Small intestine (tissue), 7 donors: ENCODE results near the gene RAPSN. TPM values are rescaled to one million over a fixed set of nuclear protein-coding genes. Genes with fewer than 3 reads are reported as not detected.

Source experiments
- DNase-seq, 2 donors: peaks; one replicate each; pipeline versions ENCODE4 v3.0.0 to v3.0.0-alpha.2; 2013
- FAIRE-seq: peaks from 2 replicates; lab custom pipeline; 2012; peaks lifted over from hg19 to GRCh38; lab: Jason Lieb, UNC
- H3K27ac ChIP-seq, 3 donors: one replicate each; pipeline ENCODE4 v1.5.1; 2013; ENCODE audit warnings: low read length in 2 of 3, mild to moderate bottlenecking in 2 of 3, control low read depth in 1 of 3, inconsistent platforms in 1 of 3, low read depth in 1 of 3, moderate library complexity in 1 of 3
- H3K27me3 ChIP-seq, 3 donors: one replicate each; pipeline ENCODE4 v1.6.1; 2013; ENCODE audit warnings: low read length in 3 of 3, inconsistent platforms in 1 of 3; ENCODE audit not compliant: control insufficient read depth in 3 of 3, insufficient read depth in 3 of 3
- H3K36me3 ChIP-seq, 3 donors: one replicate each; pipeline ENCODE4 v1.6.1; 2013; ENCODE audit warnings: low read length in 3 of 3, inconsistent platforms in 1 of 3, low read depth in 1 of 3, mild to moderate bottlenecking in 1 of 3, moderate library complexity in 1 of 3; ENCODE audit not compliant: control insufficient read depth in 3 of 3, insufficient read depth in 2 of 3
- H3K4me1 ChIP-seq, 3 donors: one replicate each; pipeline ENCODE4 v1.6.1; 2013; ENCODE audit warnings: low read length in 2 of 3, inconsistent platforms in 1 of 3, low read depth in 1 of 3, mild to moderate bottlenecking in 1 of 3, moderate library complexity in 1 of 3; ENCODE audit not compliant: control insufficient read depth in 3 of 3, insufficient read depth in 2 of 3
- H3K4me3 ChIP-seq, 3 donors: one replicate each; pipeline ENCODE4 v1.5.1; 2013; ENCODE audit warnings: low read length in 3 of 3, control low read depth in 1 of 3, inconsistent platforms in 1 of 3, low read depth in 1 of 3, mild to moderate bottlenecking in 1 of 3, moderate library complexity in 1 of 3
- H3K9me3 ChIP-seq, 2 donors: one replicate each; pipeline ENCODE4 v1.6.1; 2013; ENCODE audit warnings: low read depth in 1 of 2, low read length in 1 of 2; ENCODE audit not compliant: control insufficient read depth in 2 of 2, insufficient read depth in 1 of 2
- WGBS, 3 donors: extraction: QIAGEN DNeasy Blood & Tissue Kit; methylation state at CpG; one replicate each; pipeline ENCODE4 v1.1.7; 2013; 5-methylcytosine and 5-hydroxymethylcytosine counted together
- polyA plus RNA-seq, 4 donors: library from polyadenylated mRNA; stranded (reverse) in 3 of 4; unstranded in 1 of 4; fragments of 200-250 nt in 3 of 4; fragments of 120-200 nt in 1 of 4; gene quantifications; one replicate each; pipeline versions ENCODE4 v1.2.1 to v1.2.3, GENCODE V29; 2013
- donor health status: healthy with polysubstance abuse.
- donor health status: control.
- donor health status: control.
- donor health status: Bipolar disorder and iron deficiency.
- donor health status: healthy.

The RAPSN gene
- polyA plus RNA-seq, 4 donors: 0.36 to 0.89 (median 0.66) TPM

GRCh38 chr11:47436726-47437125, 12.2 kb downstream of the RAPSN start:
- Histone ChIP-seq H3K4me3 (no peak overlapping the region), H3K27ac (no peak overlapping the region), H3K9me3 (peaks cover 0 to 8% of the 10 kb centered on the region in 2 donors), H3K27me3 (no peaks in the 10 kb centered on the region), H3K4me1 (peaks cover 0 to 5% (median 0%) of the 10 kb centered on the region in 3 donors), H3K36me3 (no peaks in the 10 kb centered on the region)
- FAIRE-seq (no peak), DNase-seq (no peak)
- WGBS, 3 donors: 94 to 95% (median 95%) methylated on average over 3 of the region's 3 CpGs

- Histone ChIP-seq H3K9me3 (peaks cover 0 to 8% of the 10 kb centered on the region in 2 donors), H3K4me1 (peaks cover 0 to 5% (median 0%) of the 10 kb centered on the region in 3 donors), H3K36me3 (no peaks in the 10 kb centered on the region), H3K27me3 (no peaks in the 10 kb centered on the region), H3K4me3 (no peak overlapping the region), H3K27ac (no peak overlapping the region)
- 88 to 92% (median 89%) methylated on average over 3 of the region's 3 CpGs for WGBS, 3 donors
- DNase-seq (no peak), FAIRE-seq (no peak)
These were observed 13.2 kb downstream of the RAPSN start for GRCh38 chr11:47435687-47436086.

GRCh38 chr11:47434011-47434786, 14.7 kb downstream of the RAPSN start:
- H3K27ac ChIP-seq: no peak overlapping the region

GRCh38 chr11:47433157-47433556, 15.8 kb downstream of the RAPSN start:
- no peak overlapping the region for H3K27ac ChIP-seq
- peaks cover 0 to 5% (median 0%) of the 10 kb centered on the region in 3 donors for H3K4me1 ChIP-seq
- H3K4me3 ChIP-seq: no peak overlapping the region
- WGBS, 3 donors: 3 to 54% (median 51%) methylated on average over 3 of the region's 3 CpGs
- peaks cover 0 to 8% of the 10 kb centered on the region in 2 donors for H3K9me3 ChIP-seq
- H3K36me3 ChIP-seq: no peaks in the 10 kb centered on the region
- DNase-seq (peak; percentile 20 to 57), FAIRE-seq (no peak)
- no peaks in the 10 kb centered on the region for H3K27me3 ChIP-seq

More at GRCh38 chr11:47434011-47434786, 14.7 kb downstream of the RAPSN start:
- 74 to 80% (median 79%) methylated on average over 7 of the region's 7 CpGs for WGBS, 3 donors
- Histone ChIP-seq H3K4me3 (no peak overlapping the region), H3K9me3 (peaks cover 0 to 8% of the 10 kb centered on the region in 2 donors), H3K27me3 (no peaks in the 10 kb centered on the region), H3K4me1 (peaks cover 0 to 5% (median 0%) of the 10 kb centered on the region in 3 donors), H3K36me3 (no peaks in the 10 kb centered on the region)
- FAIRE-seq (no peak), DNase-seq (no peak)

DNA sequence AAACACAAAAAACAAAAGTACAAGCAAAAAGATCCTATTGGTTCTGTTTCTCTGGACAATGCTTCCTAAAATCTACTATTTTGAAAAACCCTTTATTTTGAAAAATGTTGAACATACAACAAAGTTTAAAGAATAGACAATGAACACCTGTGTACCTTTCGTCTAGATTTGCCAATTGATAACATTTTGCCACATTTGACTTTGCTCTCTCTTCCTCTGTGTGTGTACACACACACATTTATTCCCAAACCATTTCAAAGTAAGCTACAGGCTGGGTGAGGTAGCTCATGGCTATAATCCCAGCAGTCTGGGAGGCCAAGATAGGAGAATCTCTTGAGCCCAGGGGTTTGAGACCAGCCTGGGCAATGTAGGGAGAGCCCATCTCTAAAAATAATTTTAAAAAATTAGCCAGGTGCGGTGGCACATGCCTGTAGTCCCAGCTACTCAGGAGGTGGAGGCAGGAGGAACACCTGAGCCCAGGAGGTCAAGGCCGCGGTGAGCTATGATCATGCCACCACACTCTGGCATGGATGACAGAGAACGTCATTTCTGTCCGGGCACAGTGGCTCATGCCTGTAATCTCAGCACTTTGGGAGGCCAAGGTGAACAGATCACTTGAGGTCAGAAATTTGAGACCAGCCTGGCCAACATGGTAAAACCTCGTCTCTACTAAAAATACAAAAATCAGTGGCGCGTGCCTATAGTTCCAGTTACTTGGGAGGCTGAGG, 17.4 kb downstream of the RAPSN start:
- H3K9me3 ChIP-seq: no peaks in the 10 kb centered on the region
- no peak overlapping the region for H3K27ac ChIP-seq
- no peak for FAIRE-seq
- no peak overlapping the region for H3K4me3 ChIP-seq
- H3K4me1 ChIP-seq: no peaks in the 10 kb centered on the region
- no peaks in the 10 kb centered on the region for H3K36me3 ChIP-seq
- H3K27me3 ChIP-seq: no peaks in the 10 kb centered on the region
- no peak for DNase-seq
- 81 to 89% (median 84%) methylated on average over 9 of the region's 9 CpGs for WGBS, 3 donors

GRCh38 chr11:47430524-47430923, 18.4 kb downstream of the RAPSN start:
- Histone ChIP-seq H3K36me3 (no peaks in the 10 kb centered on the region), H3K27ac (no peak overlapping the region), H3K27me3 (no peaks in the 10 kb centered on the region), H3K9me3 (no peaks in the 10 kb centered on the region), H3K4me1 (peaks cover 0 to under 1% (median 0%) of the 10 kb centered on the region in 3 donors), H3K4me3 (no peak overlapping the region)
- DNase-seq (peak in 1 of 2 donors; percentile 8), FAIRE-seq (no peak)
- 22 to 43% (median 22%) methylated on average over 5 of the region's 5 CpGs for WGBS, 3 donors

- Histone ChIP-seq H3K27me3 (no peaks in the 10 kb centered on the region), H3K36me3 (peaks cover 6 to 36% (median 7%) of the 10 kb centered on the region in 3 donors), H3K27ac (peak within 1 kb of the TSS; percentile 57 to 95 (median 68)), H3K4me3 (peak within 1 kb of the TSS; percentile 74 to 99 (median 93)), H3K4me1 (peaks cover 0 to 9% (median 3%) of the 10 kb centered on the region in 3 donors), H3K9me3 (no peaks in the 10 kb centered on the region)
- FAIRE-seq: no peak
- 0% methylated on average over 59 to 62 of the region's 62 CpGs for WGBS, 3 donors
- peak; percentile 99 for DNase-seq
These were observed 22.6 kb downstream of the RAPSN start, which contains the start of gene PSMC3 for GRCh38 chr11:47426062-47426956. TSS of gene PSMC3 (minus strand) at chr11:47426439. CDS start at chr11:47426279, 160 bp downstream.
